GM12878 (cell line): Measurements from ENCODE around the gene MBOAT2. TPM values are rescaled to one million over a fixed set of nuclear protein-coding genes. Genes with fewer than 3 reads are reported as not detected.

Experiments
- ATAC-seq: fragments of 200-7000 bp; cut with Tn5 transposase; 3 replicates; pipeline ENCODE4 v1.9.1; 2020; ENCODE audit warnings: mild to moderate bottlenecking, moderate library complexity
- BruUV-seq: library from RNA; stranded (reverse); fragments of 400-500 nt; replicated peaks from 2 replicates; lab custom pipeline; 2021; lab: Mats Ljungman, UMichigan
- CTCF ChIA-PET: fragments of 300-600 bp; sonication (Branson Sonifier 250); formaldehyde crosslinking; extraction: SDS; loops from one replicate; lab custom pipeline; 2021; ENCODE audit warnings: inconsistent platforms; lab: Yijun Ruan, JAX
- POLR2A ChIA-PET: fragments of 350-600 bp; formaldehyde crosslinking; extraction: SDS; loops from one replicate; lab custom pipeline; 2021; ENCODE audit warnings: inconsistent platforms; lab: Charles Lee
- RAD21 ChIA-PET: fragments of 300-600 bp; sonication (Branson Sonifier 250); formaldehyde crosslinking; loops from one replicate; lab custom pipeline; 2023; ENCODE audit warnings: antibody characterized with exemption; ENCODE audit not compliant: unreplicated experiment; lab: Charles Lee
- SMC1A ChIA-PET: fragments of 300-600 bp; sonication (Branson Sonifier 250); formaldehyde crosslinking; loops from one replicate; lab custom pipeline; 2023; ENCODE audit not compliant: unreplicated experiment, uncharacterized antibody; lab: Charles Lee
- DNase-seq: peaks from one replicate; pipeline ENCODE4 v3.0.0-alpha.2; 2011; ENCODE audit warnings: low read depth, low spot score
- FAIRE-seq: peaks from 3 replicates; lab custom pipeline; 2011; peaks lifted over from hg19 to GRCh38; lab: Jason Lieb, UNC
- H2AFZ ChIP-seq: 2 replicates; pipeline ENCODE4 v1.6.0; 2011; ENCODE audit warnings: low read depth, low read length, control low read depth; ENCODE audit not compliant: control insufficient read depth
- H3K27ac ChIP-seq: 2 replicates; pipeline ENCODE4 v1.5.1; 2011; ENCODE audit warnings: control low read depth; ENCODE audit not compliant: control insufficient read depth, insufficient read depth
- H3K27me3 ChIP-seq, 2 experiments: replicated peaks in 1 of 2; 2 replicates each; pipeline versions ENCODE4 v1.6.0 to v1.6.1; 2011; ENCODE audit warnings: low read length in 1 of 2; ENCODE audit not compliant: control insufficient read depth in 2 of 2, insufficient read depth in 2 of 2
- H3K36me3 ChIP-seq, 2 experiments: 2 replicates each; pipeline ENCODE4 v1.5.1; 2011; ENCODE audit warnings: low read length in 1 of 2; ENCODE audit not compliant: control insufficient read depth in 2 of 2, insufficient read depth in 2 of 2
- H3K4me1 ChIP-seq: 2 replicates; pipeline ENCODE4 v1.6.1; 2011; ENCODE audit warnings: mild to moderate bottlenecking, low read length, moderate library complexity, mixed read lengths; ENCODE audit not compliant: control insufficient read depth, insufficient read depth
- H3K4me2 ChIP-seq: 2 replicates; pipeline ENCODE4 v1.6.0; 2011; ENCODE audit warnings: control low read depth; ENCODE audit not compliant: control insufficient read depth, insufficient read depth
- H3K4me3 ChIP-seq: fragments of 200-600 bp; sonication (generic); 2 replicates; pipeline ENCODE4 v1.5.1; 2016
- H3K79me2 ChIP-seq: 2 replicates; pipeline ENCODE4 v1.6.0; 2011; ENCODE audit warnings: low read length; ENCODE audit not compliant: control insufficient read depth, insufficient read depth
- H3K9ac ChIP-seq: 2 replicates; pipeline ENCODE4 v1.8.0; 2011; ENCODE audit warnings: low read length, control low read depth, mixed read lengths; ENCODE audit not compliant: control insufficient read depth, insufficient read depth
- H3K9me3 ChIP-seq: replicated peaks from 3 replicates; pipeline ENCODE4 v1.5.1; 2011; ENCODE audit warnings: mild to moderate bottlenecking, low read length; ENCODE audit not compliant: control insufficient read depth, insufficient read depth
- H4K20me1 ChIP-seq: 2 replicates; pipeline ENCODE4 v1.6.0; 2011; ENCODE audit not compliant: control insufficient read depth, insufficient read depth
- HDAC6 ChIP-seq: fragments of 200-600 bp; sonication (generic); IDR thresholded peaks from one replicate; pipeline ENCODE4 v1.8.0; 2017; ENCODE audit warnings: antibody characterized with exemption; ENCODE audit not compliant: unreplicated experiment
- NR2F1 ChIP-seq: fragments of 450-650 bp; conservative IDR thresholded peaks from 2 replicates; pipeline ENCODE4 v1.6.1; 2017; ENCODE audit warnings: mild to moderate bottlenecking
- PAX5 ChIP-seq: IDR thresholded peaks from 2 replicates; pipeline ENCODE4 v1.6.1; 2011; ENCODE audit warnings: low read depth, low read length, borderline replicate concordance
- ZNF207 ChIP-seq: fragments of 450-650 bp; IDR thresholded peaks from 2 replicates; pipeline ENCODE4 v1.6.1; 2014; ENCODE audit warnings: antibody characterized with exemption, mild to moderate bottlenecking, borderline replicate concordance
- ZSCAN29 ChIP-seq: fragments of 450-650 bp; IDR thresholded peaks from 2 replicates; pipeline ENCODE4 v1.6.1; 2017; ENCODE audit warnings: mild to moderate bottlenecking, moderate library complexity
- WGBS: methylation state at CpG from one replicate; pipeline ENCODE4 v1.1.6; 2016; ENCODE audit warnings: low lambda C conversion rate; ENCODE audit not compliant: insufficient replicate concordance, insufficient coverage; ENCODE audit errors: missing lambda C conversion rate; 5-methylcytosine and 5-hydroxymethylcytosine counted together
- in situ Hi-C: fragments of 300-500 bp; cut with MboI; formaldehyde crosslinking; loops from 9 replicates; pipeline ENCODE4 v1.14.3; 2018; ENCODE audit warnings: mixed read lengths
- intact Hi-C: fragments of 100-400 bp; cut with micrococcal nuclease; formaldehyde crosslinking; loops from one replicate; pipeline ENCODE4 v1.14.2; 2022; ENCODE audit not compliant: unreplicated experiment
- polyA plus RNA-seq, 11 experiments: library from polyadenylated mRNA; depleted of rRNA in 4 of 11; unstranded in 6 of 11; stranded (reverse) in 5 of 11; fragments of >200 nt; fragmentation: Nextera tagmentation in 4 of 11; fragmentation: Illumina TruSeq in 1 of 11; extraction: Ambion mirVana in 4 of 11; extraction: Trizol in 1 of 11; gene quantifications; 1 replicate in 1 of 11; 2 replicates in 10 of 11; pipeline versions ENCODE4 v1.2.1 to v1.2.3, GENCODE V29; 2011 to 2016; ENCODE audit warnings: inconsistent platforms in 2 of 11, missing spikeins in 2 of 11, low read depth in 1 of 11
- total RNA-seq, 4 experiments: library from RNA; depleted of rRNA in 3 of 4; stranded (reverse); fragments of >200 nt in 3 of 4; fragmentation: Illumina TruSeq in 1 of 4; extraction: Trizol in 1 of 4; gene quantifications; 2 replicates each; pipeline versions ENCODE4 v1.2.1 to v1.2.3, GENCODE V29; 2013 to 2021
- TF ChIP-seq, protein P1 (sequence below): fragments of 450-650 bp; IDR thresholded peaks from 2 replicates; pipeline ENCODE4 v1.6.1; 2018; ENCODE audit warnings: borderline replicate concordance, mild to moderate bottlenecking; ENCODE audit not compliant: partially characterized antibody
- TF ChIP-seq, protein P2 (sequence below): IDR thresholded peaks from 2 replicates; pipeline ENCODE4 v1.6.1; 2012; ENCODE audit warnings: improper control_type of control experiment, low read depth, low read length; ENCODE audit not compliant: insufficient replicate concordance
- TF ChIP-seq, protein P3 (sequence below): IDR thresholded peaks from 2 replicates; pipeline ENCODE4 v1.6.1; 2011; ENCODE audit warnings: low read depth, low read length, improper control_type of control experiment, borderline replicate concordance

The MBOAT2 gene
- total and polyA plus RNA-seq, 10 of the 15 experiments (the other 5 are each of a cell fraction or from before 2014, with no cell fraction given), result 0.08 to 40.6 (median 1.8) TPM

DNA sequence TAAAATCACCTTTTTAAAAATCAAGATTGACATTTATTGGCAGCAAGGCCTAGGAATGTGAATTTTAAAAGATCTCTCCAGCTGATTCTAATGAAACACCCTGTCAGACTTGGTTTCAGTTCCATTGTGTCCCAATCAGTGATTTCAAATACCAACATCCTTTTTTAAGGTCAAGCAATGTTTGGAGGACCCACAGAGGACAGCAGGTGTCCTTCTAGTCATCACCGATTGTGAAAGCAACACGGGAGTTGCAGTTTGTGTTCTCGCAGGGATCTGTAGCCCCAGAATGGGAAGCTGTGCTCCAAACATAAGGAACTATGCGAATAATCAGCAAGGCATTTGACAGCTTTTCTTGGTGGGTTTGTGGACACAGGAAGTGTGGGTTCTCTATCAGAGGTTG, 161.6 kb downstream of the MBOAT2 start:
- TF ChIP-seq ZNF207 (no peak), NR2F1 (no peak), ZSCAN29 (no peak), HDAC6 (no peak), PAX5 (no peak)
- TF ChIP-seq, protein P1, sequence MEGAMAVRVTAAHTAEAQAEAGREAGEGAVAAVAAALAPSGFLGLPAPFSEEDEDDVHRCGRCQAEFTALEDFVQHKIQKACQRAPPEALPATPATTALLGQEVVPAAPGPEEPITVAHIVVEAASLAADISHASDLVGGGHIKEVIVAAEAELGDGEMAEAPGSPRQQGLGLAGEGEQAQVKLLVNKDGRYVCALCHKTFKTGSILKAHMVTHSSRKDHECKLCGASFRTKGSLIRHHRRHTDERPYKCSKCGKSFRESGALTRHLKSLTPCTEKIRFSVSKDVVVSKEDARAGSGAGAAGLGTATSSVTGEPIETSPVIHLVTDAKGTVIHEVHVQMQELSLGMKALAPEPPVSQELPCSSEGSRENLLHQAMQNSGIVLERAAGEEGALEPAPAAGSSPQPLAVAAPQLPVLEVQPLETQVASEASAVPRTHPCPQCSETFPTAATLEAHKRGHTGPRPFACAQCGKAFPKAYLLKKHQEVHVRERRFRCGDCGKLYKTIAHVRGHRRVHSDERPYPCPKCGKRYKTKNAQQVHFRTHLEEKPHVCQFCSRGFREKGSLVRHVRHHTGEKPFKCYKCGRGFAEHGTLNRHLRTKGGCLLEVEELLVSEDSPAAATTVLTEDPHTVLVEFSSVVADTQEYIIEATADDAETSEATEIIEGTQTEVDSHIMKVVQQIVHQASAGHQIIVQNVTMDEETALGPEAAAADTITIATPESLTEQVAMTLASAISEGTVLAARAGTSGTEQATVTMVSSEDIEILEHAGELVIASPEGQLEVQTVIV, result no peak
- TF ChIP-seq, protein P2, sequence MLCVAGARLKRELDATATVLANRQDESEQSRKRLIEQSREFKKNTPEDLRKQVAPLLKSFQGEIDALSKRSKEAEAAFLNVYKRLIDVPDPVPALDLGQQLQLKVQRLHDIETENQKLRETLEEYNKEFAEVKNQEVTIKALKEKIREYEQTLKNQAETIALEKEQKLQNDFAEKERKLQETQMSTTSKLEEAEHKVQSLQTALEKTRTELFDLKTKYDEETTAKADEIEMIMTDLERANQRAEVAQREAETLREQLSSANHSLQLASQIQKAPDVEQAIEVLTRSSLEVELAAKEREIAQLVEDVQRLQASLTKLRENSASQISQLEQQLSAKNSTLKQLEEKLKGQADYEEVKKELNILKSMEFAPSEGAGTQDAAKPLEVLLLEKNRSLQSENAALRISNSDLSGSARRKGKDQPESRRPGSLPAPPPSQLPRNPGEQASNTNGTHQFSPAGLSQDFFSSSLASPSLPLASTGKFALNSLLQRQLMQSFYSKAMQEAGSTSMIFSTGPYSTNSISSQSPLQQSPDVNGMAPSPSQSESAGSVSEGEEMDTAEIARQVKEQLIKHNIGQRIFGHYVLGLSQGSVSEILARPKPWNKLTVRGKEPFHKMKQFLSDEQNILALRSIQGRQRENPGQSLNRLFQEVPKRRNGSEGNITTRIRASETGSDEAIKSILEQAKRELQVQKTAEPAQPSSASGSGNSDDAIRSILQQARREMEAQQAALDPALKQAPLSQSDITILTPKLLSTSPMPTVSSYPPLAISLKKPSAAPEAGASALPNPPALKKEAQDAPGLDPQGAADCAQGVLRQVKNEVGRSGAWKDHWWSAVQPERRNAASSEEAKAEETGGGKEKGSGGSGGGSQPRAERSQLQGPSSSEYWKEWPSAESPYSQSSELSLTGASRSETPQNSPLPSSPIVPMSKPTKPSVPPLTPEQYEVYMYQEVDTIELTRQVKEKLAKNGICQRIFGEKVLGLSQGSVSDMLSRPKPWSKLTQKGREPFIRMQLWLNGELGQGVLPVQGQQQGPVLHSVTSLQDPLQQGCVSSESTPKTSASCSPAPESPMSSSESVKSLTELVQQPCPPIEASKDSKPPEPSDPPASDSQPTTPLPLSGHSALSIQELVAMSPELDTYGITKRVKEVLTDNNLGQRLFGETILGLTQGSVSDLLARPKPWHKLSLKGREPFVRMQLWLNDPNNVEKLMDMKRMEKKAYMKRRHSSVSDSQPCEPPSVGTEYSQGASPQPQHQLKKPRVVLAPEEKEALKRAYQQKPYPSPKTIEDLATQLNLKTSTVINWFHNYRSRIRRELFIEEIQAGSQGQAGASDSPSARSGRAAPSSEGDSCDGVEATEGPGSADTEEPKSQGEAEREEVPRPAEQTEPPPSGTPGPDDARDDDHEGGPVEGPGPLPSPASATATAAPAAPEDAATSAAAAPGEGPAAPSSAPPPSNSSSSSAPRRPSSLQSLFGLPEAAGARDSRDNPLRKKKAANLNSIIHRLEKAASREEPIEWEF, result no peak
- TF ChIP-seq, protein P3, sequence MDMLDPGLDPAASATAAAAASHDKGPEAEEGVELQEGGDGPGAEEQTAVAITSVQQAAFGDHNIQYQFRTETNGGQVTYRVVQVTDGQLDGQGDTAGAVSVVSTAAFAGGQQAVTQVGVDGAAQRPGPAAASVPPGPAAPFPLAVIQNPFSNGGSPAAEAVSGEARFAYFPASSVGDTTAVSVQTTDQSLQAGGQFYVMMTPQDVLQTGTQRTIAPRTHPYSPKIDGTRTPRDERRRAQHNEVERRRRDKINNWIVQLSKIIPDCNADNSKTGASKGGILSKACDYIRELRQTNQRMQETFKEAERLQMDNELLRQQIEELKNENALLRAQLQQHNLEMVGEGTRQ, result no peak
- DNase-seq (no peak), ATAC-seq (no peak), FAIRE-seq (no peak)
- in situ Hi-C loops (no loop called here), intact Hi-C loops (no loop called here)
- Histone ChIP-seq H3K27me3 (no peaks in the 10 kb centered on the region), H3K4me3 (no peak overlapping the region), H3K4me2 (no peak overlapping the region), H3K4me1 (no peaks in the 10 kb centered on the region), H3K27ac (no peak overlapping the region), H3K9me3 (no peaks in the 10 kb centered on the region; the same call in 2 of the 3 replicates), H3K79me2 (peaks cover 4% of the 10 kb centered on the region), H3K9ac (no peak overlapping the region), H3K36me3 (no peaks in the 10 kb centered on the region), H2AFZ (no peak overlapping the region), H4K20me1 (no peaks in the 10 kb centered on the region)
- ChIA-PET CTCF (no interaction called here), RAD21 (no interaction called here), SMC1A (interaction anchor here (0.6 kb wide), 2 partner anchors 26 to 54 kb away, joined by 3 read pairs; no protein-coding TSS in a partner anchor), POLR2A (interaction anchor here (0.9 kb wide), 1 partner anchor 250 kb away, joined by 3 read pairs; no protein-coding TSS in a partner anchor)
- no TSS peak for BruUV-seq
- 85% methylated on average over 4 of the region's 4 CpGs for WGBS
